Naive thymus-derived CD4-positive, alpha-beta T cell (primary cell): ENCODE results near the gene WNT11. TPM values are rescaled to one million over a fixed set of nuclear protein-coding genes. Genes with fewer than 3 reads are reported as not detected.

Experiments used
- ATAC-seq: fragments of 150-1000 bp; cut with Tn5 transposase; 2 replicates; pipeline ENCODE4 v1.10.0; 2021; ENCODE audit warnings: mild to moderate bottlenecking, moderate library complexity
- CTCF ChIA-PET: fragments of 350-600 bp; sonication (Branson Sonifier 250); formaldehyde crosslinking; loops from one replicate; lab custom pipeline; 2021; ENCODE audit warnings: antibody characterized with exemption; lab: Charles Lee
- POLR2A ChIA-PET: fragments of 350-600 bp; sonication (Branson Sonifier 250); formaldehyde crosslinking; loops from one replicate; lab custom pipeline; 2021; ENCODE audit warnings: antibody characterized with exemption, inconsistent platforms; lab: Charles Lee
- DNase-seq, 9 donors: peaks; one replicate each; pipeline versions ENCODE4 v3.0.0 to v3.0.0-alpha.2; 2020 to 2022; ENCODE audit warnings: mixed read lengths in 1 of 9
- H3K27ac ChIP-seq: one replicate; pipeline ENCODE4 v1.7.0; 2013; ENCODE audit warnings: mild to moderate bottlenecking, low read depth, low read length, moderate library complexity
- H3K27me3 ChIP-seq, 2 donors: one replicate each; pipeline ENCODE4 v1.7.0; 2013; ENCODE audit warnings: low read length in 2 of 2, mild to moderate bottlenecking in 2 of 2, moderate library complexity in 2 of 2; ENCODE audit not compliant: control insufficient read depth in 2 of 2, insufficient read depth in 2 of 2
- H3K36me3 ChIP-seq, 3 experiments: 1 replicate in 2 of 3; 2 replicates in 1 of 3; pipeline ENCODE4 v1.7.0; 2013; ENCODE audit warnings: low read length in 3 of 3, mild to moderate bottlenecking in 3 of 3, moderate library complexity in 1 of 3; ENCODE audit not compliant: insufficient read depth in 3 of 3, control insufficient read depth in 2 of 3
- H3K4me1 ChIP-seq, 2 donors: one replicate each; pipeline ENCODE4 v1.7.0; 2013; ENCODE audit warnings: low read length in 2 of 2, mild to moderate bottlenecking in 2 of 2, moderate library complexity in 1 of 2; ENCODE audit not compliant: control insufficient read depth in 2 of 2, insufficient read depth in 2 of 2
- H3K4me3 ChIP-seq: 2 replicates; pipeline ENCODE4 v1.7.0; 2013; ENCODE audit warnings: mild to moderate bottlenecking, low read length
- H3K9me3 ChIP-seq, 3 experiments: 1 replicate in 2 of 3; 2 replicates in 1 of 3; pipeline ENCODE4 v1.7.0; 2013; ENCODE audit warnings: low read length in 3 of 3; ENCODE audit not compliant: control insufficient read depth in 2 of 3
- H3K27ac Mint-ChIP-seq, 9 donors: one replicate each; pipeline ENCODE4 v1.8.0; 2020 to 2022; ENCODE audit warnings: mixed read lengths in 9 of 9, mild to moderate bottlenecking in 8 of 9, moderate library complexity in 5 of 9, inconsistent platforms in 2 of 9
- H3K27me3 Mint-ChIP-seq, 5 donors: one replicate each; pipeline ENCODE4 v1.8.0; 2021 to 2022; ENCODE audit warnings: mixed read lengths in 5 of 5, mild to moderate bottlenecking in 1 of 5
- H3K36me3 Mint-ChIP-seq, 5 donors: one replicate each; pipeline ENCODE4 v1.8.0; 2020 to 2022; ENCODE audit warnings: mixed read lengths in 5 of 5, mild to moderate bottlenecking in 3 of 5, inconsistent platforms in 1 of 5
- H3K4me1 Mint-ChIP-seq, 7 donors: one replicate each; pipeline ENCODE4 v1.8.0; 2020 to 2022; ENCODE audit warnings: mixed read lengths in 7 of 7, mild to moderate bottlenecking in 3 of 7, inconsistent platforms in 1 of 7
- H3K4me3 Mint-ChIP-seq, 10 donors: one replicate each; pipeline ENCODE4 v1.8.0; 2020 to 2022; ENCODE audit warnings: mild to moderate bottlenecking in 10 of 10, mixed read lengths in 10 of 10, moderate library complexity in 6 of 10, inconsistent platforms in 2 of 10
- H3K9me3 Mint-ChIP-seq, 11 donors: one replicate each; pipeline ENCODE4 v1.8.0; 2020 to 2022; ENCODE audit warnings: mixed read lengths in 11 of 11, mild to moderate bottlenecking in 4 of 11, inconsistent platforms in 1 of 11, moderate library complexity in 1 of 11
- intact Hi-C, 2 donors: fragments of 100-400 bp; cut with micrococcal nuclease; formaldehyde crosslinking; loops; one replicate each; pipeline ENCODE4 v1.15.1; 2023
- polyA plus RNA-seq, 2 donors: library from polyadenylated mRNA; unstranded; fragments of 300-500 nt; fragmentation: Illumina TruSeq; gene quantifications; one replicate each; pipeline ENCODE4 v1.2.3, GENCODE V29; 2021
- total RNA-seq, 6 experiments: library from RNA in 5 of 6; stranded (reverse) in 5 of 6; gene quantifications; 1 replicate in 5 of 6; 2 replicates in 1 of 6; pipeline ENCODE4 v1.2.3 and lab custom pipeline; 2021 to 2026

The WNT11 gene
- total and polyA plus RNA-seq, 7 experiments from 2014 or later = 0.16 to 0.45 (median 0.27) TPM; not detected in 4

- Mint-ChIP-seq H3K9me3 (peaks cover 0 to 16% (median 0%) of the 10 kb centered on the region in 11 donors), H3K4me1 (peaks cover 16 to 65% (median 55%) of the 10 kb centered on the region in 7 donors), H3K27ac (peak overlapping the region; percentile 0 to 96 (median 64)), H3K4me3 (peak overlapping the region; percentile 73 to 88 (median 82)), H3K27me3 (peaks cover 0 to 20% (median 0%) of the 10 kb centered on the region in 5 donors), H3K36me3 (peaks cover 0 to 8% (median 0%) of the 10 kb centered on the region in 5 donors)
- H3K9me3 ChIP-seq = no peaks in the 10 kb centered on the region
- H3K27me3 ChIP-seq = no peaks in the 10 kb centered on the region
- peaks cover 26 to 40% of the 10 kb centered on the region in 2 donors for H3K4me1 ChIP-seq
- H3K36me3 ChIP-seq = peaks cover 0 to 3% (median 0%) of the 10 kb centered on the region in 3 experiments
- DNase-seq = peak in 8 of 9 donors; percentile 43 to 71 (median 66)
- ChIA-PET POLR2A (interaction anchor here (0.9 kb wide), 1 partner anchor 20 kb away, joined by 3 read pairs; no protein-coding TSS in a partner anchor), CTCF (interaction anchor here (0.7 kb wide), 1 partner anchor 9 kb away, joined by 8 read pairs; no protein-coding TSS in a partner anchor)
- no peak overlapping the region for H3K27ac ChIP-seq
- peak; percentile 46 for ATAC-seq
- peak overlapping the region; percentile 48 for H3K4me3 ChIP-seq
- intact Hi-C loops = loop anchor here (1.0 to 10.0 kb wide), 3 partner anchors 56 to 813 kb away; partner anchors contain the start of gene ACER3 (in 1 of the 2)
Observed at GRCh38 chr11:76232026-76232665, 25.8 kb upstream of the WNT11 start.

DNA sequence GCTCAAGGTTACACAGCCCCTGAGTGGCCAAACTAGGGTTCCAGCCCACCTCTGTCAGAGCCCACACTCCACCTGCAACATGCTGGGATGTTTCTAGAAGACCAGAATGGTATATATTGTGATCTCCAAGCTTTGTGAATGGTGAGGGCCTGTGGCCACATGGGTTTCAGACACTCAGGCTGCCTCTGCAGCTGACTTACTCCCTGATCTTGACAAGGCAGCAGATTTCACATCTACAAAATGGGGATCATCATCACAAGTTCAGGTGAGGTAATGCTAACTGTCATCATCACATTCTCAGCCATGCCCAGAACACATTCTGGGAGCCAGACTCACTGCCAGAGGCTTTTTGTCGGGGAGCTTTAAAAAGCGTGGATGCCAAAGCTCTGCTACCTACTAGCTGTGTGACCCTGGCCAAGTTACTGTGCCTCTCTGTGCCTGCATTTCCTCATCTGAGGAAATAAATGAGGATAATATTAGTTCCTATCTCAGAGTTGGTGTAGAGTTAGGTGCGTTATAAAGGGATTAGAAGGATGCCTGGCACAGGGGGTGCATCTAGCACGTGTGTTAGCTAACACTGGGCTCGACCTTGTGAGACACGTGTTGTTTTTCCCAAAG, 24.9 kb upstream of the WNT11 start:
- CTCF ChIA-PET = interaction anchor here (0.7 kb wide), 1 partner anchor 9 kb away, joined by 8 read pairs; no protein-coding TSS in a partner anchor

GRCh38 chr11:76230392-76230791, 24.1 kb upstream of the WNT11 start:
- peaks cover 16 to 52% (median 41%) of the 10 kb centered on the region in 7 donors for H3K4me1 Mint-ChIP-seq
- H3K27me3 ChIP-seq = no peaks in the 10 kb centered on the region
- ChIA-PET CTCF (no interaction called here), POLR2A (interaction anchor here (1.0 kb wide), 1 partner anchor 10 kb away, joined by 4 read pairs; no protein-coding TSS in a partner anchor)
- peaks cover 0 to 3% (median 0%) of the 10 kb centered on the region in 5 donors for H3K36me3 Mint-ChIP-seq
- H3K36me3 ChIP-seq = no peaks in the 10 kb centered on the region
- peaks cover 26 to 40% of the 10 kb centered on the region in 2 donors for H3K4me1 ChIP-seq
- H3K27ac ChIP-seq = no peak overlapping the region
- peaks cover 0 to 4% (median 0%) of the 10 kb centered on the region in 5 donors for H3K27me3 Mint-ChIP-seq
- DNase-seq (no peak), ATAC-seq (no peak)
- intact Hi-C loops = loop anchor here in 1 of 2 donors (10.0 kb wide), 2 partner anchors 634 to 814 kb away; partner anchors contain the start of gene ACER3
- no peak overlapping the region for H3K4me3 Mint-ChIP-seq
- H3K9me3 ChIP-seq = no peaks in the 10 kb centered on the region
- H3K9me3 Mint-ChIP-seq = peaks cover 0 to 6% (median 0%) of the 10 kb centered on the region in 11 donors
- H3K4me3 ChIP-seq = no peak overlapping the region
- H3K27ac Mint-ChIP-seq = no peak overlapping the region

More for the DNA sequence above, 24.9 kb upstream of the WNT11 start:
- Mint-ChIP-seq H3K9me3 (peaks cover 0 to 13% (median 0%) of the 10 kb centered on the region in 11 donors), H3K36me3 (peaks cover 0 to 8% (median 0%) of the 10 kb centered on the region in 5 donors), H3K27ac (peak overlapping the region in 3 of 9 donors; percentile 23 to 55 (median 41)), H3K4me1 (peaks cover 16 to 61% (median 47%) of the 10 kb centered on the region in 7 donors), H3K4me3 (peak overlapping the region in 9 of 10 donors; percentile 17 to 88 (median 80)), H3K27me3 (peaks cover 0 to 12% (median 0%) of the 10 kb centered on the region in 5 donors)
- H3K4me3 ChIP-seq = peak overlapping the region; percentile 48
- no peak for DNase-seq
- no peaks in the 10 kb centered on the region for H3K9me3 ChIP-seq
- POLR2A ChIA-PET = interaction anchor here (0.7 to 1.0 kb wide), 3 partner anchors 9 to 24 kb away, joined by 3 to 4 read pairs (median 3); no protein-coding TSS in a partner anchor
- no peak for ATAC-seq
- peaks cover 0 to 3% (median 0%) of the 10 kb centered on the region in 3 experiments for H3K36me3 ChIP-seq
- peaks cover 26 to 40% of the 10 kb centered on the region in 2 donors for H3K4me1 ChIP-seq
- H3K27ac ChIP-seq = no peak overlapping the region
- intact Hi-C loops = loop anchor here in 1 of 2 donors (10.0 kb wide), 2 partner anchors 634 to 814 kb away; partner anchors contain the start of gene ACER3
- no peaks in the 10 kb centered on the region for H3K27me3 ChIP-seq

DNA sequence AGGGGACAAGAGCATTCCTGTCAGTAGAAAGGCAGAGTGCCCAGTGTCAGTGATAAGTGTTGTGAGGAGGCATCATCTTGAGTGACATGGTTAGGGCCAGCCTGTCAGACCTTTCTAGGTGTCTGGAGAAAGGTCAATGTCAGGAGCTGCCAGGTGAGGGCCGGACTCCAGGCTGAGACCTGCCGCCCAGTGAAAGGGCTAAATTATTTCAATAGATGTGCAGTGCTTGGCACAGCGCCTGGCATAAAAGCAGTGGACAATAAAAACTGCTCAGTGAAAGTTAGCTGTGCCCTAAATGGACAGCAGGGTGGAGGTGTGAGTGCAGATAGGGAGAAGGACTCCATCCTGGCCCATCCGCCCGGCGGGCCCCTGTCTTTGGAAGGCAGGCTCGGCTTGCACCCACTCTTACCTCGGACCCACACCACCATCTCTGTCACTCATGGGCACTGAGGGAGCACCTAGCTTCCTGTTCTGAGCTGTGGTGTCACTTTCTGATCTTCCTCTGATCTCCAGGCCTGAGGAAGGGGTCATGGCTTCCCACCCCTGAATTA, 23.5 kb upstream of the WNT11 start:
- H3K27me3 Mint-ChIP-seq = peaks cover 0 to 4% (median 1%) of the 10 kb centered on the region in 5 donors
- no peaks in the 10 kb centered on the region for H3K36me3 ChIP-seq
- H3K27ac ChIP-seq = no peak overlapping the region
- peaks cover 16 to 46% (median 39%) of the 10 kb centered on the region in 7 donors for H3K4me1 Mint-ChIP-seq
- H3K4me3 Mint-ChIP-seq = peak overlapping the region in 1 of 10 donors; percentile 16
- ATAC-seq (no peak), DNase-seq (no peak)
- peaks cover 24 to 39% of the 10 kb centered on the region in 2 donors for H3K4me1 ChIP-seq
- no peaks in the 10 kb centered on the region for H3K36me3 Mint-ChIP-seq
- H3K9me3 ChIP-seq = no peaks in the 10 kb centered on the region
- CTCF ChIA-PET = no interaction called here
- H3K27me3 ChIP-seq = no peaks in the 10 kb centered on the region
- POLR2A ChIA-PET = interaction anchor here (1.6 kb wide), 1 partner anchor 21 kb away, joined by 3 read pairs; no protein-coding TSS in a partner anchor
- H3K27ac Mint-ChIP-seq = no peak overlapping the region
- intact Hi-C loops = loop anchor here in 1 of 2 donors (10.0 kb wide), 2 partner anchors 635 to 815 kb away; partner anchors contain the start of gene ACER3
- no peak overlapping the region for H3K4me3 ChIP-seq
- peaks cover 0 to 2% (median 0%) of the 10 kb centered on the region in 11 donors for H3K9me3 Mint-ChIP-seq

- Histone ChIP-seq H3K36me3 (no peaks in the 10 kb centered on the region), H3K27ac (no peak overlapping the region), H3K4me1 (peaks cover 15 to 29% of the 10 kb centered on the region in 2 donors), H3K9me3 (no peaks in the 10 kb centered on the region), H3K4me3 (no peak overlapping the region), H3K27me3 (no peaks in the 10 kb centered on the region)
- H3K4me3 Mint-ChIP-seq = no peak overlapping the region
- DNase-seq (no peak), ATAC-seq (no peak)
- no peaks in the 10 kb centered on the region for H3K9me3 Mint-ChIP-seq
- peaks cover 0 to 4% (median 1%) of the 10 kb centered on the region in 5 donors for H3K27me3 Mint-ChIP-seq
- POLR2A ChIA-PET = interaction anchor here (1.6 kb wide), 1 partner anchor 22 kb away, joined by 3 read pairs; no protein-coding TSS in a partner anchor
- peaks cover 16 to 40% (median 31%) of the 10 kb centered on the region in 7 donors for H3K4me1 Mint-ChIP-seq
- CTCF ChIA-PET = no interaction called here
- H3K27ac Mint-ChIP-seq = no peak overlapping the region
- intact Hi-C loops = no loop called here
- H3K36me3 Mint-ChIP-seq = no peaks in the 10 kb centered on the region
Observed at GRCh38 chr11:76228875-76229149, 22.5 kb upstream of the WNT11 start.
